ENCODE results near the gene KRTAP12-3.
A peak's percentile ranks its signal among the peaks of the same experiment; 100 is the strongest.
"Not testable (repeated sequence)": the region's sequence is repeated elsewhere in the genome, so short reads cannot be mapped to it uniquely, and the experiment has no call there.

The KRTAP12-3 gene

DNA sequence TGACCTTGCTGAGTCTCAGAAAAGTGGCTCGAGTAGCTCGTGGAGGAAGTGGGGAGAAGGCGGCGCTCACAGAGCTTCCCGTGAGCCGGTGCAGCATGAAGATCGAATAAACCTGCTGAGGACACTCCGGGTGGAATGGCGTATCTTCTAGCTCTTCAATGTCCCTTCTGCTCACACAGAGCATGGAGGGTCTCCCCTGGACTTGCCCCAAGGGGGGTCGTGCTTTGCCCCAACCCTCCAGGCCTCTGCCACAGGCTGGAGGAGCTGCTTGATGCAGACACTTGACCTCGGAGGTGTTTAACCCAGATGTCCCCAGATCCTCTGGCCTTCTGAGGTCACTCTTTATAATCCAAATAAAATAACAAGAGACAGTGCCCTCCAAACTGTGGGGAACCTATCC, 37.0 kb downstream of the KRTAP12-3 start:
- TF ChIP-seq CTCF (IDR thresholded peaks at IDR 0.05): no peak
- DNase-seq: no peak
- peaks cover 30% of the 10 kb centered on the region for H3K27me3 Mint-ChIP-seq (ENCODE audit: low read depth, poor library complexity)
- peaks cover 42% of the 10 kb centered on the region for H3K4me1 Mint-ChIP-seq
- H3K4me3 Mint-ChIP-seq: no peak overlapping the region
- H3K9me3 Mint-ChIP-seq: peaks cover 35% of the 10 kb centered on the region
- H3K27ac Mint-ChIP-seq: no peak overlapping the region
- H3K36me3 Mint-ChIP-seq (ENCODE audit: low read depth): peaks cover 15% of the 10 kb centered on the region

- Mint-ChIP-seq H3K27ac (no peak overlapping the region), H3K4me3 (no peak overlapping the region), H3K36me3 (ENCODE audit: low read depth) (peaks cover 15% of the 10 kb centered on the region), H3K9me3 (peaks cover 35% of the 10 kb centered on the region), H3K4me1 (peaks cover 46% of the 10 kb centered on the region), H3K27me3 (ENCODE audit: low read depth, poor library complexity) (peaks cover 32% of the 10 kb centered on the region)
- TF ChIP-seq CTCF (IDR thresholded peaks at IDR 0.05): no peak
- no peak for DNase-seq
Measured at GRCh38 chr21:44695184-44695583, 37.5 kb downstream of the KRTAP12-3 start.

DNA sequence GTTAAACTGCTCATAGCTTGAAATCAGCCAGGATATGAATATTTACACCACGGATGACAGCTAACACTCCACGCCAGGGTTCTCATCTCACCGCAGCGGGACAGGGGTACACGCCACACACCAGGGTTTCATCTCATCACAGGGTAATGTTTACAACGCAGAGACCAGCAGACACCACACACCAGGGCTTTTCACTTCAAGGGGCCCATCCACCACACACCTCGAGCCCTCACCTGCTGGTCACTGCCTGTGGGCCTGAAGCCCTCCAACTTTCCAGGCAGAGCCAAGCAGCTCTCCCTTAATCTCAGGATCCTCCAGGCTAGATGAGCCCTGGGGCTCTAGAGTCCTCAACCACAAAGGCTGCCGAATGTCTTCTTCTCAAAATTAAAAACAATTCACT, 37.9 kb downstream of the KRTAP12-3 start:
- H3K9me3 Mint-ChIP-seq: peaks cover 35% of the 10 kb centered on the region
- no peak for DNase-seq
- peaks cover 34% of the 10 kb centered on the region for H3K27me3 Mint-ChIP-seq (ENCODE audit: low read depth, poor library complexity)
- TF ChIP-seq CTCF (IDR thresholded peaks at IDR 0.05): no peak
- peaks cover 47% of the 10 kb centered on the region for H3K4me1 Mint-ChIP-seq
- H3K27ac Mint-ChIP-seq: no peak overlapping the region
- H3K36me3 Mint-ChIP-seq (ENCODE audit: low read depth): peaks cover 15% of the 10 kb centered on the region
- no peak overlapping the region for H3K4me3 Mint-ChIP-seq

DNA sequence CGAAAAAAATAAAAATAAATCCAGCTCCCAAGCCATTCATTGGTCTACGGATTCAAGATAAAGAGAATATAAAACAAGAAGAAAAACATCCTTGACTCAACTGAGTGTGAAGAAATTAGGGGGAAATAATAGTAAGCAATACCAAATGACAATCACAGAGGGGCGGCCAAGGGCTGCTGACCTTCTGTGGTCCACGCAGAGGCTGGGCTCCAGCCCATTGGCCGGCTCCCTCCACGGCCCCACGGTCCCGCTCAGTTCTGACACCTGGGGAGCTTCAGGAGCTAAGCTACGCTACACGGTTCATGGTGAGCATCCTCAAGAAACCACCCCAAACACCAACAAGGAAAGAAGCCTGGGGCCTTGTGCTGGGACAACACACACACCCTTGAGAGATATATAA, 38.8 kb downstream of the KRTAP12-3 start:
- H3K4me1 Mint-ChIP-seq: peaks cover 57% of the 10 kb centered on the region
- H3K36me3 Mint-ChIP-seq (ENCODE audit: low read depth): peaks cover 15% of the 10 kb centered on the region
- peaks cover 32% of the 10 kb centered on the region for H3K9me3 Mint-ChIP-seq
- H3K27me3 Mint-ChIP-seq (ENCODE audit: low read depth, poor library complexity): peaks cover 43% of the 10 kb centered on the region
- DNase-seq: no peak
- no peak for TF ChIP-seq CTCF (IDR thresholded peaks at IDR 0.05)
- no peak overlapping the region for H3K4me3 Mint-ChIP-seq
- H3K27ac Mint-ChIP-seq: no peak overlapping the region

DNA sequence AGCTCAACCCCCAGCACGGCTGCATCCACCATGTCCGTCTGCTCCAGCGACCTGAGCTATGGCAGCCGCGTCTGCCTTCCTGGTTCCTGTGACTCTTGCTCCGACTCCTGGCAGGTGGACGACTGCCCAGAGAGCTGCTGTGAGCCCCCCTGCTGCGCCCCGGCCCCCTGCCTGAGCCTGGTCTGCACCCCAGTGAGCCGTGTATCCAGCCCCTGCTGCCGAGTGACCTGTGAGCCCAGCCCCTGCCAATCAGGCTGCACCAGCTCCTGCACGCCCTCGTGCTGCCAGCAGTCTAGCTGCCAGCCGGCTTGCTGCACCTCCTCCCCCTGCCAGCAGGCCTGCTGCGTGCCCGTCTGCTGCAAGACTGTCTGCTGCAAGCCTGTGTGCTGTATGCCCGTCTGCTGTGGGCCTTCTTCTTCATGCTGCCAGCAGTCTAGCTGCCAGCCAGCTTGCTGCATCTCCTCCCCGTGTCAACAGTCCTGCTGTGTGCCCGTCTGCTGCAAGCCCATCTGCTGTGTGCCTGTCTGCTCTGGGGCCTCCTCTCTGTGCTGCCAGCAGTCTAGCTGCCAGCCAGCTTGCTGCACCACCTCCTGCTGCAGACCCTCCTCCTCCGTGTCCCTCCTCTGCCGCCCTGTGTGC, 39.6 kb downstream of the KRTAP12-3 start, which contains the start of gene KRTAP10-12:
TSS of gene KRTAP10-12 (plus strand) at position 1 of the 639 bp plus-strand sequence. CDS start at position 31, 30 bp downstream.
- H3K4me1 Mint-ChIP-seq: peaks cover 62% of the 10 kb centered on the region
- peaks cover 51% of the 10 kb centered on the region for H3K27me3 Mint-ChIP-seq (ENCODE audit: low read depth, poor library complexity)
- peaks cover 13% of the 10 kb centered on the region for H3K36me3 Mint-ChIP-seq (ENCODE audit: low read depth)
- H3K9me3 Mint-ChIP-seq: peaks cover 25% of the 10 kb centered on the region
- peak within 1 kb of the TSS; percentile 10 for H3K4me3 Mint-ChIP-seq
- not testable (repeated sequence) for H3K27ac Mint-ChIP-seq, DNase-seq

- no peak for DNase-seq
- Mint-ChIP-seq H3K4me3 (peak overlapping the region; percentile 10), H3K27ac (no peak overlapping the region)
Measured at GRCh38 chr21:44697811-44698734, 40.3 kb downstream of the KRTAP12-3 start.

More at GRCh38 chr21:44697811-44698734, 40.3 kb downstream of the KRTAP12-3 start:
- TF ChIP-seq CTCF (IDR thresholded peaks at IDR 0.05): no peak
- H3K27me3 Mint-ChIP-seq (ENCODE audit: low read depth, poor library complexity): peaks cover 58% of the 10 kb centered on the region
- peaks cover 69% of the 10 kb centered on the region for H3K4me1 Mint-ChIP-seq
- peaks cover 17% of the 10 kb centered on the region for H3K9me3 Mint-ChIP-seq
- H3K36me3 Mint-ChIP-seq (ENCODE audit: low read depth): peaks cover 5% of the 10 kb centered on the region

Measured in nephron progenitor cell (in vitro differentiated cells).